Hematopoietic multipotent progenitor cell treated with erythropoietin and hydrocortisone succinate and interleukin-3 and kit ligand, for 15 days (in vitro differentiated cells): ENCODE results near the gene BRCA2.
A peak's percentile ranks its signal among the peaks of the same experiment; 100 is the strongest.

Source experiments
- DNase-seq: peaks from one replicate; pipeline ENCODE4 v3.0.0-alpha.2; 2015; ENCODE audit warnings: low spot score

BRCA2 gene

GRCh38 chr13:32381539-32381938 is 66.2 kb downstream of the BRCA2 start:
- peak; percentile 47 for DNase-seq

GRCh38 chr13:32383836-32384618 is 68.7 kb downstream of the BRCA2 start:
- no peak for DNase-seq

- DNase-seq, result no peak
These were observed 69.4 kb downstream of the BRCA2 start for GRCh38 chr13:32384702-32385101.

GRCh38 chr13:32385410-32385809 is 70.1 kb downstream of the BRCA2 start:
- no peak for DNase-seq

GRCh38 chr13:32390048-32390447 is 74.7 kb downstream of the BRCA2 start:
- DNase-seq, result no peak

- DNase-seq, result no peak
These were observed 75.2 kb downstream of the BRCA2 start for GRCh38 chr13:32390484-32390883.

- no peak for DNase-seq
These were observed 75.9 kb downstream of the BRCA2 start for GRCh38 chr13:32391101-32391619.

- DNase-seq, result no peak
These were observed 87.8 kb downstream of the BRCA2 start for GRCh38 chr13:32403108-32403507.

GRCh38 chr13:32407854-32408253 is 92.5 kb downstream of the BRCA2 start:
- no peak for DNase-seq

- no peak for DNase-seq
These were observed 93.1 kb downstream of the BRCA2 start for GRCh38 chr13:32408296-32409000.

GRCh38 chr13:32409001-32409313 is 93.6 kb downstream of the BRCA2 start:
- DNase-seq, result no peak

- DNase-seq, result no peak
These were observed 94.5 kb downstream of the BRCA2 start for GRCh38 chr13:32409561-32410421.

GRCh38 chr13:32413284-32413683 is 98.0 kb downstream of the BRCA2 start:
- DNase-seq, result no peak

- DNase-seq, result no peak
These were observed 99.3 kb downstream of the BRCA2 start for GRCh38 chr13:32414580-32414979.

GRCh38 chr13:32415019-32415418 is 99.7 kb downstream of the BRCA2 start:
- DNase-seq, result peak; percentile 32

- DNase-seq, result no peak
These were observed 102.7 kb downstream of the BRCA2 start for GRCh38 chr13:32417995-32418394.

GRCh38 chr13:32419862-32420261 is 104.6 kb downstream of the BRCA2 start:
- DNase-seq, result no peak

GRCh38 chr13:32423592-32423991 is 108.3 kb downstream of the BRCA2 start:
- DNase-seq, result peak; percentile 47

GRCh38 chr13:32425158-32425557 is 109.8 kb downstream of the BRCA2 start:
- DNase-seq, result no peak

GRCh38 chr13:32426191-32426989 is 111.1 kb downstream of the BRCA2 start:
- DNase-seq, result peak; percentile 68

GRCh38 chr13:32426990-32427851 is 111.9 kb downstream of the BRCA2 start:
- peak; percentile 27 for DNase-seq
